HUES64 (cell line): Measurements from ENCODE around the gene CYP4F12.

ENCODE experiments used
- H3K27ac ChIP-seq: 2 replicates; pipeline ENCODE4 v1.7.0; 2013; ENCODE audit warnings: low read depth, low read length, inconsistent platforms
- H3K27me3 ChIP-seq: 2 replicates; pipeline ENCODE4 v1.6.1; 2013; ENCODE audit warnings: mild to moderate bottlenecking, low read length; ENCODE audit not compliant: insufficient read depth
- H3K36me3 ChIP-seq: 2 replicates; pipeline ENCODE4 v1.6.1; 2013; ENCODE audit warnings: mild to moderate bottlenecking, low read length; ENCODE audit not compliant: insufficient read depth
- H3K4me1 ChIP-seq: 2 replicates; pipeline ENCODE4 v1.6.1; 2013; ENCODE audit warnings: mild to moderate bottlenecking, low read length, moderate library complexity; ENCODE audit not compliant: insufficient read depth
- H3K4me3 ChIP-seq: 2 replicates; pipeline ENCODE4 v1.5.1; 2013; ENCODE audit warnings: mild to moderate bottlenecking, low read length, moderate library complexity
- H3K9ac ChIP-seq: 2 replicates; pipeline ENCODE4 v1.6.1; 2013; ENCODE audit warnings: mild to moderate bottlenecking, low read depth, low read length
- H3K9me3 ChIP-seq: 2 replicates; pipeline ENCODE4 v1.6.1; 2013; ENCODE audit warnings: low read depth, low read length; ENCODE audit not compliant: insufficient read depth
- WGBS: fragments of 150-250, 120-280 bp; methylation state at CpG from one replicate; pipeline ENCODE4 v1.1.7; 2013; ENCODE audit warnings: missing lambda C conversion rate; 5-methylcytosine and 5-hydroxymethylcytosine counted together

Gene CYP4F12

DNA sequence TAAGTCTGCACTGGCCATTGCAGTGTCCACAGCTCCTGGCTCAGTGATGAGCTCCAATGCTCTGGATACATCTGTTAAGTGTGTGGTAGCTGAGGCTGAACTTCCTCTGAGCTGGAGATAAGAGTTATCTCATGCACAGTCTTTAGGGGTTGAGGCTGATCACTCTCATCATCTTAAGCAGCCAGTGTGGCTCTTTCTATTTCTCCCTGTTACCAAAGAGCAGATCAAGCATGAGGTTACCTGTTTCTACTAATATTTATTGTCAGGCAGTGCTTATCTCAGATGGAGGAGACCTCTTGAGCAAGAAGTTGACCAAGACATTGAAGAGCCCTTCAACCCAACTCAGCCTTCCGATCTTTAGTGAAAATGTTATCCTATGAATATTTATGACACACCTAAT, 48.4 kb downstream of the CYP4F12 start:
- Histone ChIP-seq H3K27ac (no peak overlapping the region), H3K9ac (no peak overlapping the region), H3K9me3 (peaks cover 87% of the 10 kb centered on the region), H3K36me3 (no peaks in the 10 kb centered on the region), H3K27me3 (no peaks in the 10 kb centered on the region), H3K4me3 (no peak overlapping the region), H3K4me1 (no peaks in the 10 kb centered on the region)
- no CpG with 5 or more reads among the region's 1 CpG for WGBS

DNA sequence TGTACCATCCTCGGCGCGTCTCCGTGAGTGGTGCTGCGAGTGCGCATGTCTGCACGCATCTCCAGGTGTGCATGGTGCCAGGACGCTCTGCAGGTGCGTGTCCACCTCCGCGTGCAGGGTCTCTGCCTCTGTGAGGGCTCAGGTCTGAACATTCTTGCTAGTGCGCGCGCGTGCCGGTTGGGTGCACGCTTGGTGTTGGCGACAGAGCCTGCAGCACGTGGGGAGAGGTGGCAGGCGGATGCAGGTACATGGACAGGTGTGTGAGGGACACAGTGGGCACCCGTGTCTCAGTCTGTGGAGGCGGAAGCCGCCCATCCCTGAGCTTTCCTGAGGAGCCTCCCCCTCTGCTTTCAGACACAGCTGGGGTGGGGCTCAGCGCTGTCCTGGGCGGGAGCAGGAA, 50.1 kb downstream of the CYP4F12 start:
- 87% methylated on average over 25 of the region's 25 CpGs for WGBS
- H3K9ac ChIP-seq = no peak overlapping the region
- H3K36me3 ChIP-seq = no peaks in the 10 kb centered on the region
- H3K4me3 ChIP-seq = no peak overlapping the region
- no peaks in the 10 kb centered on the region for H3K27me3 ChIP-seq
- H3K9me3 ChIP-seq = peaks cover 88% of the 10 kb centered on the region
- no peak overlapping the region for H3K27ac ChIP-seq
- no peaks in the 10 kb centered on the region for H3K4me1 ChIP-seq

DNA sequence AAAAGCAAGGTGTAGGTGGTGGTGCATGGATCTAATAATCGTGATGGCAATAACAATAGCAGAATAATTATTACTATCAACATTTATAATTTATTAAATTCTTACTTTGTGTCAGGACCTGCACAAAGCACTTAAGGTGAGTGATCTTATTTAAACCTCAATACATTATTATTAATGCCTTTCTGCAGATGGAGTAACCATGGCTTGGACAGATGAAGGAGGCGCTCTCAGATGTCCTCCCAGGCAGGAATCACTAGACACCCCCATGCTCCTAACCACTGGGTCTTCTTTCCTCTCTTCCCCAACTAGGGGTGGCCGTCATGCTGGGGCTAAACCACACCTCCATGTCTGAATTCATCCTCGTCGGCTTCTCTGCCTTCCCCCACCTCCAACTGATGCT, 54.8 kb downstream of the CYP4F12 start, which contains the start of gene OR10H2:
Gene OR10H2 (plus strand): TSS at position 301 of the 400 bp plus-strand sequence. CDS start 20 bp downstream, at position 321.
- Histone ChIP-seq H3K27ac (no peak within 1 kb of the TSS), H3K9me3 (peaks cover 87% of the 10 kb centered on the region), H3K36me3 (no peaks in the 10 kb centered on the region), H3K27me3 (no peaks in the 10 kb centered on the region), H3K4me1 (no peaks in the 10 kb centered on the region), H3K4me3 (no peak within 1 kb of the TSS), H3K9ac (no peak within 1 kb of the TSS)
- WGBS = 78% methylated on average over 4 of the region's 5 CpGs

DNA sequence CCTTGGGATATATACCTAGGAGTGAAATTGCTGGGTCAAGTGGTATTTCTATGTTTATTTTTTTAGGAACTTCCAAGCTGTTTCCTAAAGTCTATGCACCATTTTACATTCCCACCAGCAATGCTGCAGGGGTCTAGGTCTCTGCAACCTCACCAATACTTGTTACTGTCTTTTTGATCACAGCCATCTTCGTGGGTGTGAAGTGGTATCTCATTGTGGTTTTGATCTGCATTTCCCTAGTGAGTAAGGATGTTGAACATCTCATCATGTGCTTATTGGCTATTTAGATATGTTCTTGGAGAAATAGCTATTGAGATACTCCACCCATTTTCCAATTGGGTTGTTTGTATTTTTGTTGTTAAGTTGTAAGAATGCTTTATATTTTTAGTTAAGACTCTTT, 57.7 kb downstream of the CYP4F12 start:
- H3K4me1 ChIP-seq = no peaks in the 10 kb centered on the region
- WGBS = 22% methylated on average over 1 of the region's 1 CpG
- no peak overlapping the region for H3K4me3 ChIP-seq
- H3K9me3 ChIP-seq = peaks cover 94% of the 10 kb centered on the region
- H3K27me3 ChIP-seq = no peaks in the 10 kb centered on the region
- H3K27ac ChIP-seq = no peak overlapping the region
- H3K9ac ChIP-seq = no peak overlapping the region
- no peaks in the 10 kb centered on the region for H3K36me3 ChIP-seq

DNA sequence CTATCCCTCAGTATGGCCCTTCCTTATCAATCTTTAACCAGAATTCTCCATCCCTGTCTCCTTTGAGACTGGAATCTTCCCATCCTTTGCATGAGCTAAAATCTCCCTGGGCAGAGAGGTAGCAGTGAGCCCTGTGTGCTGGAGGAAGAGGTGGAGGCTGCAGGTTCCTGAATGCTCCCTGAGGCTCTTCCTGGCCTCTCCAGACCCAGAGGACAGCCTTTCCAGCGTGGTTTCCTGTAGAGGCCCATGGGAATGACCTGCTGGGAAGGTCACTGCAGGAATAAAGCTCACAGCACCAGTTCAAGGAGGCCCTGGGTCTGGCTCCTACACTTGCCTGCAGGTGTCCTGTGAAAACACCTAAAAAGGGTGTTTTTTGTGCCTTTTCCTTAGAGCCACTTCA, 59.5 kb downstream of the CYP4F12 start:
- Histone ChIP-seq H3K27ac (no peak overlapping the region), H3K27me3 (no peaks in the 10 kb centered on the region), H3K36me3 (no peaks in the 10 kb centered on the region), H3K9ac (no peak overlapping the region), H3K4me1 (no peaks in the 10 kb centered on the region), H3K9me3 (peaks cover 93% of the 10 kb centered on the region), H3K4me3 (no peak overlapping the region)
- WGBS = 0% methylated on average over 1 of the region's 1 CpG

DNA sequence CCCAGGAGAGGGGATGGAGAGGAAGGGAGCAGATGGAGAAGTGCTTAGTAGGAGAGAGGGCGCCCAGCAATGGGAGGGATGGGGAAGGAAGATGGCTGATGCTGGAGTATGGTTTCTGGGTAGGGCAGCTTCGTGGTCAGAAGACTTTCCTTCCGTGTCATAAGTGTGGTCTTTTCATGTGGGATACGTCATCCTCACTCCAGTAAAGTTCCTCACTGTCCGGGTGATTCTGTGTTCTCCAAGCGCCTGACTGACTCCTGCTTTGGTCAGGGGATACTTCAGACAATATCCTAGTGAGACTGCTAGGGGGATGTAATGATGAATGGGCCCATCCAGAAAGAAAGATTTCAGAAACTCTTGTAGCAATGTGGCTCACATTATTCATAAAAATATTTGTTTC, 61.0 kb downstream of the CYP4F12 start:
- no peaks in the 10 kb centered on the region for H3K4me1 ChIP-seq
- H3K9ac ChIP-seq = no peak overlapping the region
- WGBS = 56% methylated on average over 6 of the region's 6 CpGs
- H3K27ac ChIP-seq = no peak overlapping the region
- H3K27me3 ChIP-seq = no peaks in the 10 kb centered on the region
- H3K9me3 ChIP-seq = peaks cover 96% of the 10 kb centered on the region
- H3K36me3 ChIP-seq = no peaks in the 10 kb centered on the region
- no peak overlapping the region for H3K4me3 ChIP-seq

DNA sequence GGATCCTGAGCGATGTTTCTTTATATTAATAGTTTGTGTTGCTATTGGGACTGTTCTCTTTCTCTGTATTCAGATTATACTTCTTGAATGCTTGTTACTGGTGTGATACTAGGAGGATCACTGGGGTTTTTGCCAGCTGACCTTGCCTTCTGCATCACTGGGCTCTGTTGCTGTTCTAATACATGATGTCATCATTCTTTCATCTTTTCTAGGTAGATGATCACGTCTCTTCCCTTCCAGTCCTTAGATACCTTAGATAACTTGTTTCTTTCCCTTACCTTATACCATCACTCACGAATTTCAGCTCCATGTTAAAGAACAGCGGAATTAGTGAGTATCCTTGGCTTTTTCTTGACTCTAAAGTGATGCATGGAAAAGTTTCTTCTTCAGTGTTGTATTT, 64.8 kb downstream of the CYP4F12 start, which contains the start of gene OR10H3:
Gene OR10H3 (plus strand): TSS at position 264 of the 400 bp plus-strand sequence. CDS start 3,408 bp downstream, outside the sequence.
- Histone ChIP-seq H3K4me3 (no peak within 1 kb of the TSS), H3K27ac (no peak within 1 kb of the TSS), H3K9ac (no peak within 1 kb of the TSS), H3K36me3 (no peaks in the 10 kb centered on the region), H3K9me3 (peaks cover 94% of the 10 kb centered on the region), H3K27me3 (no peaks in the 10 kb centered on the region), H3K4me1 (no peaks in the 10 kb centered on the region)
- 38% methylated on average over 4 of the region's 4 CpGs for WGBS

DNA sequence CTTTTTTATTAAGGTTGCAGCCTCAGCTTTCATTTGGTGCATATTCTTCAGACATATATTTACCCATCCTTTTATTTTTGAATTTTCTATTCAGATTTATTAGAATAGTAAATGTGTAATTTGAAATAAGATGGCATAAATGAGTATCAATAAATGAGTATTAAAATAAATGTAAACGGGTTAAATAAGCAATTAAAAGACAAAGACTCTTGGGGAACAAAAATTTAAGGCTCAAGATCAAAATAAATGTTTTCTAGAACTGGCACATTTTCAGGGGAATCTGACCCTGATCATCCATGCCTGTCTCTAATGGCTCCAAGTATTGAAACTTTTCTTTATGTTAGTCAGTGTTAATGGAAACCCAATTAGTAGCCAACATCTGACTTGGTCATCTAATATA, 67.9 kb downstream of the CYP4F12 start:
- Histone ChIP-seq H3K9ac (no peak overlapping the region), H3K36me3 (no peaks in the 10 kb centered on the region), H3K4me3 (no peak overlapping the region), H3K4me1 (no peaks in the 10 kb centered on the region), H3K27ac (no peak overlapping the region), H3K9me3 (peaks cover 89% of the 10 kb centered on the region), H3K27me3 (no peaks in the 10 kb centered on the region)
- WGBS = 67% methylated on average over 1 of the region's 1 CpG
